HG02588 (cell line): Measurements from ENCODE around the gene ETS2.

Source experiments
- ATAC-seq: cut with Tn5 transposase; IDR thresholded peaks from one replicate; pipeline ENCODE4 v1.9.1; 2021; ENCODE audit warnings: mild to moderate bottlenecking, moderate library complexity; ENCODE audit not compliant: unreplicated experiment

ETS2 gene

GRCh38 chr21:38857152-38857825 is 51.6 kb downstream of the ETS2 start:
- no peak for ATAC-seq

- no peak for ATAC-seq
Measured at GRCh38 chr21:38858026-38858811, 52.5 kb downstream of the ETS2 start.

GRCh38 chr21:38858812-38859205 is 53.1 kb downstream of the ETS2 start:
- no peak for ATAC-seq

- no peak for ATAC-seq
Measured at GRCh38 chr21:38859852-38860251, 54.1 kb downstream of the ETS2 start.

- no peak for ATAC-seq
Measured at GRCh38 chr21:38861056-38861455, 55.3 kb downstream of the ETS2 start.

- peak; percentile 72 for ATAC-seq
Measured at GRCh38 chr21:38861989-38862683, 56.4 kb downstream of the ETS2 start.

GRCh38 chr21:38863291-38863690 is 57.6 kb downstream of the ETS2 start:
- ATAC-seq = no peak

- ATAC-seq = no peak
Measured at GRCh38 chr21:38863843-38864363, 58.2 kb downstream of the ETS2 start.

GRCh38 chr21:38864964-38865363 is 59.2 kb downstream of the ETS2 start:
- ATAC-seq = no peak

- ATAC-seq = no peak
Measured at GRCh38 chr21:38869196-38869595, 63.5 kb downstream of the ETS2 start.

GRCh38 chr21:38869946-38870345 is 64.2 kb downstream of the ETS2 start:
- ATAC-seq = no peak
